Measurements from ENCODE around the gene HPS1.

GRCh38 chr10:98449287-98449686 lies 2.6 kb upstream of the HPS1 start:
- TF ChIP-seq CTCF (IDR thresholded peaks at IDR 0.05) (no peak), POLR2AphosphoS5 (IDR thresholded peaks at IDR 0.05; ENCODE audit: low read depth, low read length) (no peak)

All from Panc1 (cell line).